ENCODE measurements around the gene SIGLEC12. TPM values are rescaled to one million over a fixed set of nuclear protein-coding genes. Genes with fewer than 3 reads are reported as not detected.

Gene SIGLEC12
- total RNA-seq, 8 experiments from 2014 or later = 0.08 to 0.19 TPM; not detected in 6

DNA sequence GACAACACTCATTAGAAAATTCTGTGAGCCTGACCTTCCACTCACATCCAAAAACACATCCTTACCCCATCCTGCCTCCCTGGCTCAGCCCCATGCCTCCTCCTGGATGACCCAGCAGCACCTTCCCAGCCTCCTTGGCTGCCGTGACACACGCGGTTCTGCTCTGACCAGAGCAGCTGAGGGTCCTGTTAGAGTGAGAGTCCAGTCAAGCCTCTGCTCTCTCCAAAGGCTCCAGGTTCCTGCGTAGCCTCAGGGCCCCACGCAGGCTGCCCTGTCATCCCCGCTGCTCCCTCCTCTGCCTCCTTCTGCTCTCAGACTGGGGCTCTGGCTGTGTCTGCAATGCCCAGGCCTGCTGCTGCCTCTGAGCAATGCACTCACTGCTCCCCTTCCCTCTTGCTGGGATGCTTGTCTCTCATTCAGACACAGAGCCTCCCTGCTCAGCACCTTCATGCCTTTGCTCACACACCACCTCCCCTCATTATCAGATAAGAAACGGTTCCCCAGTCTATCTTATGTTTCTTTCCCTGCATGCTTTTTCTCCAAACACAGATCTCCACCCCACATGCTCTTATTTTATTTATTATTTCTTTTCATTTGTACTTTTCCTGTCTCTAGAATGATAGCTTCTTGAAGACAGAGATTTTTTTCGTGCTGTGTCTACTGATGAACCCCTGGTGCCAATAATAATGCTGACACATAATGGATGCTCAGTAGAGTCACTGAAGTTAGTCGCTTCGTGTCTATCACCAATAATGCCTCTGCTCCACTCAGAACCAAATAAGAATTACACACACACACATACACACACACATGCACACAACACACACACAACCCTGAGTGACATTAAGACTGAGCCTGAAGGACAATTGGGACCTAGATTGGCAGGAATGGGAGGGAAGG lies 40.1 kb upstream of the SIGLEC12 start:
- in situ Hi-C loops (cut with MboI; ENCODE audit: low pct_unique_long_range_greater_than_20kb in 2 of 9, low sequenced_read_pairs in 9 of 9, unreplicated experiment in 9 of 9) = no loop called here
- ATAC-seq (replicated peaks in 6 of 8) = no peak
- H3K4me3 ChIP-seq = no peak overlapping the region
- no peaks in the 10 kb centered on the region for H3K4me1 ChIP-seq (replicated peaks in 1 of 2)
- whole genome bisulfite sequencing, 10 experiments = 0 to 44% (median 28%) methylated on average over 1 to 7 of the region's 10 CpGs; no CpG with 5 or more reads in 1 of the 10 experiments
- H3K27ac ChIP-seq = no peak overlapping the region

- Histone ChIP-seq H3K4me1 (replicated peaks in 1 of 2) (no peaks in the 10 kb centered on the region), H3K4me3 (no peak overlapping the region), H3K27ac (no peak overlapping the region)
- in situ Hi-C loops (cut with MboI; ENCODE audit: low pct_unique_long_range_greater_than_20kb in 2 of 9, low sequenced_read_pairs in 9 of 9, unreplicated experiment in 9 of 9) = no loop called here
- 20 to 93% (median 59%) methylated on average over 1 to 4 of the region's 4 CpGs; no CpG with 5 or more reads in 1 of the 10 experiments for WGBS, 10 experiments
- no peak for ATAC-seq (replicated peaks in 6 of 8)
These were observed 38.3 kb upstream of the SIGLEC12 start for GRCh38 chr19:51539821-51540366.

GRCh38 chr19:51535535-51535934 lies 33.9 kb upstream of the SIGLEC12 start:
- H3K4me1 ChIP-seq (replicated peaks in 1 of 2) = no peaks in the 10 kb centered on the region
- WGBS, 10 experiments = 0 to 80% (median 25%) methylated on average over 1 of the region's 1 CpG; no CpG with 5 or more reads in 3 of the 10 experiments
- no peak overlapping the region for H3K4me3 ChIP-seq
- no peak for ATAC-seq (replicated peaks in 6 of 8)
- H3K27ac ChIP-seq = no peak overlapping the region
- in situ Hi-C loops (cut with MboI; ENCODE audit: low pct_unique_long_range_greater_than_20kb in 2 of 9, low sequenced_read_pairs in 9 of 9, unreplicated experiment in 9 of 9) = no loop called here

DNA sequence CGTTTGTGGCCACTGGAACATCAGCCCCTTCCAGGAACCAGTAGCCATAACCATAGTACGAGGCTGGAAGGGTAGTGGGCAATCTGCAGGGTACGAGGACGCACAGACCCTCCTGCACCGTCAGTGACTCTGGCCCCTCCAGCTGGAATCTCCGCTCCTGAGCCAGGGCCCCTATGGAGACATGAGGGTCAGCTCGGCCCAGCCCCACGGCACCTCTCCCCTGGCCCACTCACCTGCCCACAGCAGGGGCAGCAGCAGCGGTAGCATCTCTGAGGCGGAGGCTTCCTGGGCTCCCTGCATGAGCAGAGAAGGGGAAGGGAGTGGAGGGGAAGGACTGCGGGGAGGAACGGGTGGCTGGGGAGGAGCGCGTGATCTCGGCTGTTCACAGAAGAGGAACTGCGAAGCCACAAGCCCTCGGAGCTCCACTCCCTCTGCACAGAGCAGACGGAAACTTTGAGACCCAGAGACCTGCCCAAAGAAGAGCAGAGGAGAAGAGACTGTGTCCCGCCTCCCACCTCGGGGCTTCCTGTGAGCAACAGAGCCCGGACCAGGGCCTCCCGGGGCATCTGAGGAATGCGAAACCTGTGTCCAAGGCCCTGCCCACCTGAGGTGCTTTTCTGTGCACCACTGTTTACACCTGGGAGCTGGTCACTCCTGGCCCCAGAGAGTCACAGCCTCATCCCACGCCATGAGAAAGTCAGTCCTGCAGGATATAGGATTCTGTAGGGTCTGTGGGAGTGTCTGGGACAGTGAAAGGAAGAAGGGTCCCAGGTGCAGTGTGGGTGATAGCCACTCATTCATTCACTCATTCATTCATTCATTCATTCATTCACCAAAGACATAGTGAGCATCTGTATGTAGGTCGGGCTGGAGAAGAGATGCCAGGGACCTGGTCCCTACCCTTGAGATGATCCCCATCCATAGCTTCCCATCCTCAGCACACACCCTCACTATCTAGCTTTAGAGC lies 30.0 kb upstream of the SIGLEC12 start, which contains the start of gene SIGLEC6:
SIGLEC6 (minus strand) TSS at position 322 of the 967 bp plus-strand sequence; CDS start at position 300, 22 bp downstream.
- in situ Hi-C loops (cut with MboI; ENCODE audit: low pct_unique_long_range_greater_than_20kb in 2 of 9, low sequenced_read_pairs in 9 of 9, unreplicated experiment in 9 of 9) = no loop called here
- H3K4me1 ChIP-seq (replicated peaks in 1 of 2) = no peaks in the 10 kb centered on the region
- no peak within 1 kb of the TSS for H3K4me3 ChIP-seq
- no peak for ATAC-seq (replicated peaks in 6 of 8)
- H3K27ac ChIP-seq = no peak within 1 kb of the TSS
- WGBS, 10 experiments = 0 to 55% (median 28%) methylated on average over 1 to 6 of the region's 25 CpGs; no CpG with 5 or more reads in 4 of the 10 experiments

DNA sequence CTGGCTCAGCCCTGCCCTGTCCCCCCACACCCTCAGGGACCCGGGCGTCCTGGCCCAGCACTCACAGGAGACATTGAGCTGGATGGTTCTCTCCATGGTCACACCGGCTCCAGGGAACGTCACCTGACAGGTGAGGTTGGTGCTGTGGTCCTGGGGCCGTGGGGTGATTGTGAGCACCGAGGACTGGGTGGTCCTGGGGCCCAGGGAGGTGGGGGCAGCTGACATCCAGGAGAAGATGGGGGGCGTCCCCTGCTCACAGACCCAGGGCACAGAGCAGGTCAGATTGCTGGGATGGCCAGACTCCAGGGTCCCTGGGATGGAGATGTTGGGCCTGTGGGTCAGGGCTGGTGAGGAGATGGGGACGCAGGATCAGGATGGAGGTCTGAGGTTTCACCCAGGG lies 29.0 kb upstream of the SIGLEC12 start:
- Histone ChIP-seq H3K27ac (no peak overlapping the region), H3K4me1 (replicated peaks in 1 of 2) (no peaks in the 10 kb centered on the region), H3K4me3 (no peak overlapping the region)
- no peak for ATAC-seq (replicated peaks in 6 of 8)
- in situ Hi-C loops (cut with MboI; ENCODE audit: low pct_unique_long_range_greater_than_20kb in 2 of 9, low sequenced_read_pairs in 9 of 9, unreplicated experiment in 9 of 9) = no loop called here
- 20 to 80% (median 64%) methylated on average over 1 to 3 of the region's 8 CpGs; no CpG with 5 or more reads in 7 of the 10 experiments for WGBS, 10 experiments

GRCh38 chr19:51529301-51529700 lies 27.7 kb upstream of the SIGLEC12 start:
- in situ Hi-C loops (cut with MboI; ENCODE audit: low pct_unique_long_range_greater_than_20kb in 2 of 9, low sequenced_read_pairs in 9 of 9, unreplicated experiment in 9 of 9) = no loop called here
- Histone ChIP-seq H3K4me1 (replicated peaks in 1 of 2) (no peaks in the 10 kb centered on the region), H3K4me3 (no peak overlapping the region), H3K27ac (no peak overlapping the region)
- no peak for ATAC-seq (replicated peaks in 6 of 8)
- WGBS, 10 experiments = 40 to 100% (median 51%) methylated on average over 1 of the region's 2 CpGs; no CpG with 5 or more reads in 6 of the 10 experiments

- no peaks in the 10 kb centered on the region for H3K4me1 ChIP-seq (replicated peaks in 1 of 2)
- no peak overlapping the region for H3K4me3 ChIP-seq
- ATAC-seq (replicated peaks in 6 of 8) = peak in 3 of 8 experiments; percentile 15 to 31 (median 26)
- WGBS, 10 experiments = 33 to 71% (median 40%) methylated on average over 1 of the region's 4 CpGs; no CpG with 5 or more reads in 7 of the 10 experiments
- H3K27ac ChIP-seq = no peak overlapping the region
- in situ Hi-C loops (cut with MboI; ENCODE audit: low pct_unique_long_range_greater_than_20kb in 2 of 9, low sequenced_read_pairs in 9 of 9, unreplicated experiment in 9 of 9) = no loop called here
These were observed 24.1 kb upstream of the SIGLEC12 start for GRCh38 chr19:51525651-51526050.

GRCh38 chr19:51524666-51525264 lies 23.2 kb upstream of the SIGLEC12 start:
- Histone ChIP-seq H3K4me3 (no peak overlapping the region), H3K4me1 (replicated peaks in 1 of 2) (no peaks in the 10 kb centered on the region), H3K27ac (no peak overlapping the region)
- in situ Hi-C loops (cut with MboI; ENCODE audit: low pct_unique_long_range_greater_than_20kb in 2 of 9, low sequenced_read_pairs in 9 of 9, unreplicated experiment in 9 of 9) = no loop called here
- no peak for ATAC-seq (replicated peaks in 6 of 8)
- 13 to 100% (median 41%) methylated on average over 1 to 6 of the region's 8 CpGs; no CpG with 5 or more reads in 1 of the 10 experiments for WGBS, 10 experiments

GRCh38 chr19:51521781-51522180 lies 20.2 kb upstream of the SIGLEC12 start:
- 0 to 42% (median 14%) methylated on average over 1 to 2 of the region's 2 CpGs; no CpG with 5 or more reads in 1 of the 10 experiments for WGBS, 10 experiments
- Histone ChIP-seq H3K4me3 (no peak overlapping the region), H3K27ac (no peak overlapping the region), H3K4me1 (replicated peaks in 1 of 2) (no peaks in the 10 kb centered on the region)
- in situ Hi-C loops (cut with MboI; ENCODE audit: low pct_unique_long_range_greater_than_20kb in 2 of 9, low sequenced_read_pairs in 9 of 9, unreplicated experiment in 9 of 9) = no loop called here
- ATAC-seq (replicated peaks in 6 of 8) = no peak

DNA sequence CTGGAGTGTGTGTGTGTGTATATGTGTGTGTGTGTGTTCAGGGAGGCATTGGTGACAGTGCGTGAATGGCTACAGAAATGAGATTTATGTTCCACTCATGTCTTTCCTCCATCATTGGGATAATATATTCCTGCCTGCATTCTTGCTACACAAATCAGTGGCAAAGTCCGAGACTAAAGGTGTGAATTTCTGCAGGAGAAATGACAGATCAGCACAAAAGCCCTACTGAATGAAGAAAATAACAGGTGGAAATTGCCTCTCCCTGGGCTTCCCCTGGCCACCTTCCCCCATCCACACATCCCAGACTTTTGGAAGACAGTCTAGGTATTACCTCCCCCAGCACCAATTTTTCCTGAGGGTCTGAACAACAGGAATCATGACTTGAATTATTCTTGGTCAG lies 19.8 kb upstream of the SIGLEC12 start:
- ATAC-seq (replicated peaks in 6 of 8) = no peak
- WGBS, 10 experiments = 45 to 67% (median 60%) methylated on average over 1 to 2 of the region's 2 CpGs; no CpG with 5 or more reads in 7 of the 10 experiments
- H3K4me3 ChIP-seq = no peak overlapping the region
- no peaks in the 10 kb centered on the region for H3K4me1 ChIP-seq (replicated peaks in 1 of 2)
- H3K27ac ChIP-seq = no peak overlapping the region
- in situ Hi-C loops (cut with MboI; ENCODE audit: low pct_unique_long_range_greater_than_20kb in 2 of 9, low sequenced_read_pairs in 9 of 9, unreplicated experiment in 9 of 9) = no loop called here

DNA sequence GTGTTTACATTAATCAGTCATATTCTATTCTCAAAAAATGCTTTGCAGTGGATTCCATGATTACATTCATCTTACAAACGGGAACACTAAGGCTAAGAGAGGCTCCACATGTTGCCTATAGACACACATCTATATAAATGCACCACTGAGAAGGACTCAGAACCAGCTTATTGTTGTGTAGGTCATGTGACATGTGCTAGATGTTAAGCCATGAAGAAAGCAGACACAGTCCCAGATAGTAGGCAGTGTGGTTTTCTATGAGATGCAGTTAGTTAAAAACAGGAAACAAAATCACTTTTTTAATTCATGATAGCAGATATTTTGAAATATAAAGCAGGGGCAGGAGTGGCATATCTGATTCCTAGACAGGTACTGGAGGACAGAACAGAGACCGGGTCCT lies 19.1 kb upstream of the SIGLEC12 start:
- 18 to 80% (median 46%) methylated on average over 1 to 2 of the region's 2 CpGs; no CpG with 5 or more reads in 3 of the 10 experiments for WGBS, 10 experiments
- ATAC-seq (replicated peaks in 6 of 8) = no peak
- no peak overlapping the region for H3K27ac ChIP-seq
- no peaks in the 10 kb centered on the region for H3K4me1 ChIP-seq (replicated peaks in 1 of 2)
- in situ Hi-C loops (cut with MboI; ENCODE audit: low pct_unique_long_range_greater_than_20kb in 2 of 9, low sequenced_read_pairs in 9 of 9, unreplicated experiment in 9 of 9) = no loop called here
- H3K4me3 ChIP-seq = no peak overlapping the region

DNA sequence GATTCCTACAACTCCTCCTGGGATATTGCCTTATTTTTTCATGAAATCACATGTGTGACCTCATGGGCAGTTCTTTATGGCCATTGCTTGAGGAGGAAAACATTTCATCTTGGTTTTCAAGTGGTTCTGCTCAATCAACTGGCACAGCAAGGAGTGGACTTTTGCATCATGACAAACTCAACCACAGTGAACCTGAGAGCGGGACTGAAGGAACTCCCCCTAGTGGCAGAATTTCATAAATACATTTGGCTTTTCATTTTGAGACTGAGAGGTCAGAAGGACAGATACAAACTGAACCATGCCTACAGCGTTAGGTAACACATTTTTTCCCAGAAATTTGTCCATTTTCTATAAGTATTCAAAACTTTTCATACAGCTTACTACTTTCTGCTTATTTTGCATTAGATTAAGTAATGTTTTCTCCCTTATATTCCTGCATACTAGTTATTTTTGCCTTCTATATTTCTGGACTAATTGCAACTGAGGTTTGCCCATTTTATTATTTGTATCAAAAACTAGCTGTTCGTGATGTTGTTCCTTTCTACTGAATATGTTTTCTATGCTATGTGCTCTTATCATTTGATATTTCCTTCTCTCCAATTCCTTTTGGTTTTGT lies 13.4 kb upstream of the SIGLEC12 start:
- 0 to 23% (median 15%) methylated on average over 1 to 3 of the region's 3 CpGs for WGBS, 10 experiments
- Histone ChIP-seq H3K27ac (no peak overlapping the region), H3K4me3 (no peak overlapping the region), H3K4me1 (replicated peaks in 1 of 2) (no peaks in the 10 kb centered on the region)
- in situ Hi-C loops (cut with MboI; ENCODE audit: low pct_unique_long_range_greater_than_20kb in 2 of 9, low sequenced_read_pairs in 9 of 9, unreplicated experiment in 9 of 9) = no loop called here
- peak in 4 of 8 experiments; percentile 22 to 91 (median 82) for ATAC-seq (replicated peaks in 6 of 8)
